GM19463 (cell line): ENCODE results near the gene DHX58.
A peak's percentile ranks its signal among the peaks of the same experiment; 100 is the strongest.
"Not testable (repeated sequence)": the region's sequence is repeated elsewhere in the genome, so short reads cannot be mapped to it uniquely, and the experiment has no call there.

Experiments
- ATAC-seq: cut with Tn5 transposase; IDR thresholded peaks from one replicate; pipeline ENCODE4 v1.9.1; 2021; ENCODE audit warnings: mild to moderate bottlenecking, moderate library complexity; ENCODE audit not compliant: unreplicated experiment

Gene DHX58

DNA sequence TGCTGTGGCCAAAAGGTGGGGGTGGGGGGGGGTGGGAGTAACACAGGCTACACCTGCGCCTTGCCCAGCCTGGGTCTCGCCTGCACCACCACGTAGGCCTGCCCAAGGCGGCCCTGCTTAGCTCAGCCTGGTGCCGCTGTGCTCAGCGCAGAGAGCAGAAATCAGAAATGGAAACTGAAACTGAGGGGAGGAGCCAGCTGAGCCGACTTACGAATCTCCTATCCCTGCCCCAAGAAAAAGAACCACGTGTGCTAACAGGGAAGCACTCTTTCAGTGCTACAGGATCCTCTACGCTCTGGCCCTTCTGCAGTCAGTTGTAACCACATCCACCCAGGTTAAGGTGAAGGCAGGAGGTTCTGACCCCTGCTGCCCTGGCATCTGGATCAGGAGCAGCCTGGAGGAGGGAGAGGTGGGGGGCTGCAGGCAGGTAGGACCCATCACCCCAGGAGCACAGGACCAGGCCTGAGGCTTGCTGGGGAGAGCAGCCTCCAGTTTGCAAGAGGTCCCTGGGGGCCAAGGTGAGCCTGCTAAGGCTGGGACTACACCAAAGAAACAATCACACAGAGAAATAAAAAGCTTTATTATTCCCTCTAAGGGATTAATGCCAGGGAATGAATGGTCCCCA, at the start of gene DHX58:
DHX58 (minus strand) TSS at position 163 of the 625 bp plus-strand sequence. CDS start 822 bp downstream, outside the sequence.
- peak; percentile 73 for ATAC-seq

DNA sequence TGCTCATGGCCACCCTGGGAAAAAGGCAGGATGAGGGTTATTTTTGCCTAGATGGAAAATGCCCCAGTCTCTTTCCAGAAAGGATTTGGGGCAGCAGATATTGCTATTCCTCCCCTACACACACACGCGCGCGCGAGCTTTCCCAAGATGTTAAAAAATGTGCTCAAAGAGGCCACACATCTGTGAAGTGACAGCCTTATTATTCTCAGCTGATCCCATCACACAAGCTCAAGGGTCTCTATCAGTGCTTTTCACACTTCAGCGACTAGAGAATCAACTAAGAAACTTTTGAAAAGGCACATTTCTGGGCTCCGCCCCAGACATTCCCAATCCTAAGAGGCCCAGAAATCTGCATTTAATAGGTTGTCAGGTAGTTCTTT, 48.0 kb upstream of the DHX58 start:
- ATAC-seq = no peak

DNA sequence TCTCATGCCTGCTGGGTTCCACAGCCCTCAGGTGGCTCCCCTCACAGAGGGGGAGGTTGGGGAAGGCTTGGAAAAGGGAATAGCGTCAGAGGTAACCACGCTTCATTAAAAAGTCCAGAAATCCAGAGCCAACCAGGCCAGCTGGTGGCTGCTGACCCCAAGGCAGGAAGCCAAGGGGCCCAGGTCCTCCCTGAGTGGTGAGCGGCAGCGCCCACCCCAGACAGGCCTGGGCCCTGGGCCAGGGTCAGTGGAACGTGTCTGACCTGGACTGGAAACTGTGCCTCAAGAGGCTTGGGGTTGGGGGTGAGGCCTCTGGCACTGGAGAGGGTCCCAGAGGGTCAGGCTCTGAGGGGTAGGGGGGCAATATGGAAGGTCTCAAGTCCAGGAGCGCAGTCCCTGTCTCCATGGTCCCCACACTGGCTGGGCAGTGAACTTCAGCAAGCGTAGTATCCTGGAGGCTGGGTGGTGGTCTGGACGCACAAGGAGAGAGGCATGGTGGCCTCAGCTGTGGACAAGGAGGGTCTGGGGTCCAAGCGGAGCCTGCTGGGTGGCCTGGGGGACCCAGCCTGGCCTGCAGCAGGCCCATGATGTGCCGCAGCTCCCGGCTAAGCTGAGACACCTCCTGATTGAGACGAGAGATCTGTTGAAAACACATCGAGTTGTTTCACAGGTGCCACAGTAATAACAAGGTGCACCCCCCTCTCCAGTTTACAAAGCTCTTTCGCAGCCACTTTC, 47.4 kb upstream of the DHX58 start:
- ATAC-seq = no peak

DNA sequence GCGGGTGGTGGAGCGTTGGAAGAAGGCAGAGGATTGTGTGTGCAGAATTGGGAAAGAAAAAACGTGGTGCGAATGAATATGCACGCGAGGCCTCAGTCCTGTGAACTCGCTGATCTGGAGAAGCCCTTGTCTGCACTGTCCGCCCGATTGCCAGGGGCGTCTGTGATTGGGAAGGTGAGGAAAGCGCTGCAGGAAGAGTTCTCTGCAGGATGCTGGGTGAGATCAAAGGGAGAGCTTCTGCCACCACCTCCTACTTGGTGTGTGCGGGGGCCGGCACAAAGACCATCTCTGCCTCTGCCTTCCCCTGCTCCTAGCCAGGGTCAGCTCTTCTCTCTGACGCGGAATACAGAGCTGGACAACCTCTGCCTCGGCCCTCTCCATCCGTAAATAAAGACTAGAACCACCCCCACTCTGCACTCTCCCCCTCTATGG, 43.1 kb upstream of the DHX58 start:
- no peak for ATAC-seq

DNA sequence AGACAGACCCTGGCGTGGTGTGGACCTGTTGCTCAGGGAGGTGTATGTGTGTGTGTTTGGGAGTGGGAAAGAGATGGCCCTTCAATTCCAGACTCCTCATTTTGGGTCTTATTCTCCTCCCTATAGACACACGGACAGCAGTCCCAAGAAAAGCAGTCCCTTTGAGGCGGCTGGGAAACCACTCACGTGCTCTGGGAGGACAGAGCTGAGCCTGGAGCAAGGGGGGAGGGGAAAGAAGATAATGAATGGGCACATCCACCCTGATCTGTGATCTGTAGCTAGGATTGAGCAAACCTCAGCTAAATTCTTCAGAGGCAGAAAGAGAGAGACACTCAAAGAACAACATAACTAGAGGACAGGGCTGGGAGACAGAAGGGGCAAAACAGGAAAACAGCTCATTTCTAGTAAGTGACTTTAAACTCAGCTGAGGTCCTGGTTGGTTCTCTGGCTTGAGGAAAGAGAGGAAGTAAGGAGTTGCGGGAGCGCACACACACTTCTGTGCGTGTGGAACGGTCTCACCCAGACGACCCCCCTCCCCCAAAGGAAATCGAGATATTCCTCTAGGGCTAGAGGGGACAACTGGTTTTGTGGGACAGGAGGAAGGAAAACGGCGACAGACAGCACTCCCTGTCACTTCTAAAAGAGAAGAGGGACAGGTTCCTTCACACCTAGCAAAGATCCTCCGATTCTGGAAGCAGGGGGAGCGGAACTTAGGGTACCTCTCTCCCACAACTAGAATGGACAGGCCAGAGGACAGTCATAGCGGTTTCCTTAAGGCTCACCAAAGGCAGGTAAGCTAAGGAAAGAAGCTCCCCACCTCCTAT, 41.6 kb upstream of the DHX58 start:
- no peak for ATAC-seq

DNA sequence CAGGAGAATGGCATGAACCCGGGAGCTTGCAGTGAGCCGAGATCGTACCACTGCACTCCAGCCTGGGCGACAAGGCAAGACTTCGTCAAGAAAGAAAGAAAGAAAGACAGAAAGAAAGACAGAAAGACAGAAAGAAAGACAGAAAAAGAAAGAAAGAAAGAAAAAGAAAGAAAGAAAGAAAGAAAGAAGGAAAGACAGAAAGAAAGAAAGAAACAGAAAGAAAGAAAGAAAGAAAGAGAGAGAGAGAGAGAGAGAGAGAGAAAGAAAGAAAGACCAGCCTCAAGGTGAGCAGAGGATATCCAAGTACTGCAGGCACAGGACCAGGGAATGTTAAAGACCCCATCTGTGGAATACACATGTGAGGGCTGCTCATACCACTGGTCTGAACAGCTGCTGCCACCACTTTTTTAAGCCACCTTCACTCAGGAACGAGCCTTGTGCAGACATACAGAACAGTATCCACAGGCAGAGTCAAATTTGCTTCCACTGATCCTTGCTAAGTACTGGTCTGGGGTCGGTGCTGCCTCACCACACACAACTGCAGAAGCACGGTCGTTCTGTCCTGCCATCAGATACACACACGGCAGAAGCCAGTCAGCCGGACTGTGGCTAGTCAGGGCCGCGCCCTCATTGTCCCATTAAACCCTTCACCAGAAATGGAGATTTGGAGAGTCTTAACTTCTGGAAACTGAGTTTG, 34.5 kb upstream of the DHX58 start:
- ATAC-seq = no peak

DNA sequence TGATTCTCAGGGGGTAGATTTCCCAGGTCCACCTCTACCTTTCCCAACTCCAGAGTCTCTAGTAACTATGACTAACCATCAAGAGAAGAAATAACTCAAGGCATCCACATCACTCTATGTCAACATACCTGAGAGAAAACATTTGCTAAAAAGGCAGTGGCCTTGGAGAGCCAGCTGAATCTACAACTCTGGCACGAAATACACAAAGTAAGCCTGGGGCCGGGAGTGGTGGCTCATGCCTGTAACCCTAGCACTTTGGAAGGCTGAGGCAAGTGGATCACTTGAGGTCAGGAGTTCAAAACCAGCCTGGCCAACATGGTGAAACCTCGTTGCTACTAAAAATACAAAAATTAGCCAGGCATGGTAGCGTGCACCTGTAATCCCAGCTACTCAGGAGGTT, 30.6 kb upstream of the DHX58 start:
- ATAC-seq = not testable (repeated sequence)

DNA sequence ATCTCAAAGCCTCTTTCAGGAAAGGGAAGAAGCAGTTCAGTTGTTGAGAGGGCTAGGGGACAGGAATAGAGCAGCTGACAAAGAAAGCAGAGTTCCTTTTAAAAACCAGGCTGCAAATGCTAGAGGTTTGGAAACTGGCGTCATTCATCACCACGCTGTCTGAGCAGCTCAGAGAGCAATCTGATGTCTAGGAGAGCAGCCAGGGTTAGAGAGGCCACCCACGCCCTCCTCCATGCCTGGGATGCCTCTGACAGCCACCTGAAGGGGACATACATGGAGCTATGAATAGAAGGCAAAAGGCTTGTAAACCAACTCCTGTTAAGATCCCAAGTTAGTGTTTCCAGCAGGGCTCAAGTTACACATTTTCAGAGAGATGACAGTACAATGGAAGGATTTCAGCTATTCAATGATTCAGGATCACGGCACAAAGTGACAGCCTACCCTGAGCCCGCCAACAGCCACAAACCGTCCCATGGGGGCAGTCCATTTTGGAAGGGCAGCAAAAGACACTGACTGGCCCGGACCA, 29.9 kb upstream of the DHX58 start:
- ATAC-seq = no peak

DNA sequence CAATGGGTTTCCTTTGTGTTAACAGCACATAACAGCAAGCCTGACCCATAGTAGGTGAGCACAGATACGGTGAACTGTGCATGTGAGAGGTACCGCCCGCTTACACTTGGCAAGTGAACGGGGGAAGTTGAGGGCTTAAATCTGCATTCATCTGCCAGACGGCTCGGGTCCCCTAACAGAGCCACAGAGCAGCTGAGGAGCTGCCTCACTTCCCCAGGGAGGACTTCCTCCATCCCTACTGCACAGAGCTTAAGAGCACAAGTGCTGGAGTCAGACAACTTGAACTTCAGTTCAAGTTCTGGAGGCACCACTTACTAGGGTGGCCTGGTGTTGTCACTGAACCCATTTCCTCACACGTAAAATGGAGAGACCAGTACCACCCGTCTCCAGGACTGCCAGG, 28.9 kb upstream of the DHX58 start:
- ATAC-seq = no peak

DNA sequence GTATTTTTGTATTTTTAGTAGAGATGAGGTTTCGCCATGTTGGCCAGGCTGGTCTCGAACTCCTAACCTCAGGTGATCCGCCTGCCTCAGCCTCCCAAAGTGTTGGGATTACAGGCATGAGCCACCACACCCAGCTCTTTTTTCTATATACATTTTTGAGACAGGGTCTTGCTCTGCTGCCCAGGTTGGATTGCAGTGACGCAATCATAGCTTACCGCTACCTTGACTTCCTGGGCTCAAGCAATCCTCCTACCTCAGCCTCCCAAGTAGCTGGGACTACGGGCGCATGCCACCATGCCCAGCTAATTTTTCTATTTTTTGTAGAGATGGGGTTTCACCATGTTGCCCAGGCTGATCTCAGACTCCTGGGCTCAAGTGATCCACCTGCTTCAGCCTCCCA, 28.2 kb upstream of the DHX58 start:
- ATAC-seq = not testable (repeated sequence)

DNA sequence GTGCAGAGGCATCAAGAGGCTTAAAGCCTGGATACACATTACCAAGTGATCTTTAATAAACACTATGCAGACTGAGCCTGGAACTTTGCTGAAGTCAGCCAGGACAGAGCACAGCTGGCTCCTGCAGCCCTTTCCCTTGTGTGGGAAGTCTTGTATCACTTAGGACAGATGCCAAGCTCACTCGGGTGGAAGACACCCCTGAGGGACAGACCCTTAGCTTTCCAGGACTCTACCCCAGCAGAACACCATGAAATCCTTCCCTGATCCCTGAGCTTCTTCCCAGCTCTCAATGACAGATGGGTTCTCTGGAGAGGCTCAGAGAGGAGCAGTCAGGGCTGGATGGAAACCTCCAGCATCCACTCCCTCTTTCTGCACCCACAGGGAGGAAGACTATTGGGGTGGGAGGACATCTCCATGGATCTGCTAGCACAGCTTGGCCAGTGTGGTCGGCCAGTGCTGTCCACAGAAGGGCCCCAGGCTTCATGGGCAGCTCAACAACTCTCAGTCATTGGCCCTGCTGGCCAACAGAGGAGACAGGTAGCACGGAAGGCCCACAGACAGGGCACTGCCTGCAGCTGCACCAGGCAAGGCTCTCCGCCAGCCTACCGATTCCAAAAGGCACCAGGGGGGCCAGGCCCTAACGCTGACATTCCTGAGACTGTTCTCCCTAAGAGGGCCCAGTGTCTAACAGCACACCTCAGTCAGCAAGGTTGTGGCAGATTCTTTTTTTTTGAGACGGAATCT, 26.4 kb upstream of the DHX58 start:
- no peak for ATAC-seq

DNA sequence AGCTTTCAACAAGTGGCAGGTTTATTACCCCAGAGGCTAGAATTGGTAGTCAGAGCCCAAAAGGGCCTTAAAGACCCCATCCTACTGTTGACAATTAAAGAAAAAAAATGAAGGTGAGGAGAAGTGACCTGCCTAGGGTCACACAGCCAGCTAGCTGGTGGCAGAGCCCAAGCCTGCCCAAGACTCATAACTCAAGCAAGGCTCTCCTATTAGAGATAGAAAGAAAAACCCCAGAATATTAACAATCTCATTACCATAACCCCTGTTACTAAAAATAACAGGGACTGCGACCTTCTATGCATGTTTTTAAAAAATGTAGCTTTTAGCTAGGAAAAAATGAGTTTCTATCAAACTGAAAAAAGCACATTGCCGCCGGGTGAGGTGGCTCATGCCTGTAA, 24.1 kb upstream of the DHX58 start:
- no peak for ATAC-seq

DNA sequence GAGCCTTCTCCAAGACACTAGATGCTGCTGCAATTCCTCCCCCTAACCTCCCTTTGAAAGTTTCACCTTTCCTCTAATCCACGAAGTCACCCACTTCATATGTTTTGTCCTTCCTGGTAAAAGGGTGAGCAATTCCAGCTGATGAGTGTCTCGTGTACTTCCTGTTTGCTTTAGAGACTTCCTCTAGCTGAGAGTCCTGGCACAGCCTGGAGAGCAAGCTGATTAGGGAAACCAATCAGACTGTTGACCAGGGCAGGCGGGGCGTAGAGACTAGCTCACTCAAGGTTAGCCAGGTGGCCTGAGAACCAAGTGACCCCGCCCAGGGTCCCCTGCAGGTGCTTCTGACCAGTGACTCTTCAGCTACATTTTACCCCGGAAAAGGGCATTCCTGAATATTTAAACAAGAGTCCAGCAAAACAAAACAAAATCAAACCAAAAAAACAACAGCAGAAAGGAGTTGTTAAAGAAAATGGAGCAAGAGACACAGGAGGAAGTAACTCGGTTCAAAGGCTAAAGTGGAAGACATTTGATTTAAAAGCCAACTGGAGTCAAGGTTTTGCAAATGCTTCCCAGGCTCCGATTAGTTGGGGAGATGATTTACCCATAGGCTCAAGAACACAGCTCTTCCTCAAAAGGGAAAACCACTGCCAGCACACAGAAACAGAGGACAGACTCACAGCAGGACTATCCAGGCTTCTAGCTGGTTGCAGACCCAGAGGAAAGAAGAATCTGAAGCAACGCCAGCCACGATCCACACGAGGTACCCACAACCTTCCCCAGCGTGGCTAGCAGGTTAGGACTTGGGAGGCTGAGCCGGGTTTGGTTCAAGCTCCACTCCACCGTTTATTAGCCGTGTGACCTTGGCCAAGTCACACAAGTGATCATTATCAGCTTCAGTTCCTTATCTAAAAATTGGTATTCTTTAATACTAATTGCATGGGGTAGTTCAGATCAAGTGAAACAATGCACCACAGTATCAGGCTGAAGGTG, 23.4 kb upstream of the DHX58 start:
- no peak for ATAC-seq

DNA sequence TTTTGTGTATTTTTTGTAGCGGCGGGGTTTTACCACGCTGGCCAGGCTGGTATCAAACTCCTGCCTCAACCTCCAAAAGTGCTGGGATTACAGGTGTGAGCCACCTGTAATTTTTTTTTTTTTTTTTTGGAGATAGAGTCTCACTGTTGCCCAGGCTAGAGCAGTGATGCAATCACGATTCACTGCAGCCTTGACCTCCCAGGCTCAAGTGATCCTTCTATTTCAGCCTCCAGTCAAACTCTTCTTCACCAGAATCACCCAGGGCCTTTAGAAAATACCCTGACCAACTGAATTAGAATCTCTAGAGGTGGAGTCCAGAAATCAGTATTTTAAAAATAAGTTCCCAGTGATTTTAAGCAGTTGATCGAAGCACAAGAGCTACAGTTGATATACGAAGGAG, 22.6 kb upstream of the DHX58 start:
- ATAC-seq = no peak

DNA sequence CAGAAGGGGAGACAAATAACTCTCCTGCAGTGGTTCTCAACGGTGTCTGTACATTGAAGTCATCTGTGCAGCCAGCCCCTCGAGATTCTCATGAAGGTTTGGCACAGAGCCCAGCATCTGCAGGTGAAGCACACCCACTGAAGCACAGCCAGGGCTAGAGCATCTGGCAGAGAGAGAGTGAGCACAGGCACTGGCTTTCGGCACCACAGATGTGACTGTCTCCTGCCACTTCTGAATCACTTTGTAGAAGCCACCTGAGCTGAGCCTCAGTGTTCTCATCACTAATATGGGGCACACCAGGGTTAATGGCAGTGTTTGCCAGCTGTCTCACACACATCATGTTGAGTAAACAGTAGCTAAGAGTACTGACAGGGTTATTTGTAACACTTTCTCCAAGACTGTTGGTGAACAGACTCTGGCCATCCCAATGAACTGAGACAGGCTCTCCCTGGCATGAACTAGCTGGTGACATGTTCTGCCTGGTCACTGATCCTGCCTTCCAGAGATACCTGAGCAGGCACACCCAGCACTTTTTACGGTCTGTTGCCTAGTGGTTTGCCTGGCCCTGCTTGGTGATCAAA, 21.0 kb upstream of the DHX58 start:
- peak; percentile 76 for ATAC-seq

DNA sequence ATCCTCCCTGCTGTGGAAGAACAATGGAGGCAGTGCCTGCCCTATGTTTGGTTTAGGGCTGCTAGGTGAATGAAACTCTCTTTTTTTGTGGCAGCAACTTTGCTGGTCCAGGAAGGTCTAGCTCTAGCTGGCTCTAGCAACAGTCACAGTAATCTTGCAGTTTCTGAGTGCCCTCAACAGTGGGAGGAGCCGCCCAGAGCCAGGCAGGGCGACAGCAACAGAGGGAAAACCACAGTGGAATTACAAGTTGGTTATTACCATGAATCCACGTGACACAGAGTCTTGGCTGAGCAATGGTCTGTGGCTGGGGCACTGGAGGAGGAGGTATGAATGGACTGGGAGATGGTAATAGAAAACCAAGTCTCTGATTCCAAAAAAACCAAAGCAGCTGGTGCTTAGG, 20.4 kb upstream of the DHX58 start:
- ATAC-seq = peak; percentile 29

DNA sequence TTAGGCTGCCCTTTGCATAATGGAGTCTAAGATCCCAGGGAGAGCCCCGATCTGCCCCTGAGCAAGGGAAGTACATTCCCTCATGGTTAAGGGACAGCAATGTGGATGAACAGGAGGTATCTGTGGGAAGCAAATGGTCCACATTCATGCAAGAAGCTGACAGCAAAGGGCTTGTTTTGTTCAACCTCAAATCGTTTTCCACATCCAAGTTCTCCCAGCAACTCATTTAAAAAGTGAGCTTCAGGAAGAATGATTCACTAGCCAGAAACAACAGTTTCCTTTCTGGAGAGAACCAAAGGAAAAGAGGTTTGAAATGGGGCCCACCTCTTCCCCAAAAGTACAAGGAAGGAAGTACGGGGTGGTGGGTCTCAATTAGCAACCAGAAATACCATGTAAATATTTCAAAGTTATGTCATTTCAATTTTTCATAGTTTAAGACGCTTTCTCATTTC, 19.5 kb upstream of the DHX58 start:
- no peak for ATAC-seq

DNA sequence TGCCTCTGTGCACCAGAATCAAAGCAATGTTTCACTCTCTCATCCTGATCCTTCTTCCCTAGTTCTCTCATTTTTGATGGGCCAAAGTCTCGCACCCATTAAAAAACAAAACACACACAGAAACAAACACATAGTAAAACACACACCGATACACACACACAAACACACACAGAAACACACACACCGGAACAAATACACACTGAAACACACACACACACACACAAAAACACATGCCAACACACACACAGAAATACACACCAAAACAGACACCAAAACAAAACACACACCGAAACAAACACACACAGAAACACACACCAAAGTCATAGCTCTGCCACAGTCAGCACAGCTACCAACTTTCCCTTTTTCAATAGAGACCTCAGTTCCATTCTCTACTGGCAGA, 18.7 kb upstream of the DHX58 start:
- ATAC-seq = no peak
